Measurements from ENCODE around the gene LRP1B. TPM values are rescaled to one million over a fixed set of nuclear protein-coding genes. Genes with fewer than 3 reads are reported as not detected.

The LRP1B gene
- polyA plus RNA-seq, 1 donor from 2014 or later = 12.7 TPM

DNA sequence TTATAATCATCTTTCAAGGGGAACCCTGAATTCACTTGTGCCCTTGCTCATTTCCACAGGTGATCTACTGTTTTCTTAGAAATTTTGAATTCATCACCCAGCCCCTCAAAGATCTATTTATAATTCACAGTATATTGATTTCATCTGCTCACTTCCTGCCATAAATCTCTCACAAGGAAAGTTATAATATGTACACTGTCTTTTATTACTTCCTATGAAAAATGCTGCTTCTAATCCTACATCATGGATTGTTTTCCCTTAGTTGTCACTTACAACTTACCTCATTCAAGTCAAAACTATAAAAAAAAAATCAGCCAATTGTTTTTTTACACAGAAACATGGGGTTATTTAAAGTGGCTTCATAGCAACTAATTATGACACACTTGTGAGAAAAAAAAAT lies 1443.0 kb downstream of the LRP1B start:
- Histone ChIP-seq H3K9me3 (ENCODE audit: low read length) (no peaks in the 10 kb centered on the region), H3K36me3 (ENCODE audit: insufficient read depth, low read length) (no peaks in the 10 kb centered on the region), H2AFZ (ENCODE audit: low read depth, low read length) (no peak overlapping the region), H3F3A (ENCODE audit: insufficient read depth, low read length, poor library complexity, severe bottlenecking) (no peaks in the 10 kb centered on the region), H3K9me2 (ENCODE audit: insufficient read depth, low read length) (no peaks in the 10 kb centered on the region), H4K20me1 (ENCODE audit: insufficient read depth) (no peaks in the 10 kb centered on the region), H3K4me3 (ENCODE audit: low read length) (no peak overlapping the region), H3K4me2 (ENCODE audit: low read length) (no peak overlapping the region), H3K27me3 (ENCODE audit: insufficient read depth, low read depth, low read length) (no peaks in the 10 kb centered on the region), H3K79me2 (replicated peaks; ENCODE audit: insufficient read depth, low read length) (no peaks in the 10 kb centered on the region), H3K9ac (ENCODE audit: low read length) (no peak overlapping the region), H3K27ac (ENCODE audit: low read length) (no peak overlapping the region)
- TF ChIP-seq SMC3 (conservative IDR thresholded peaks at IDR 0.05; ENCODE audit: poor library complexity) (no peak), TAF1 (IDR thresholded peaks at IDR 0.05; ENCODE audit: low read depth) (no peak), RAD21 (conservative IDR thresholded peaks at IDR 0.05) (no peak), MXI1 (conservative IDR thresholded peaks at IDR 0.05; ENCODE audit: poor library complexity, severe bottlenecking) (no peak), CTCF (IDR thresholded peaks at IDR 0.05; ENCODE audit: poor library complexity, severe bottlenecking) (no peak), POLR2AphosphoS5 (IDR thresholded peaks at IDR 0.05) (no peak), EP300 (conservative IDR thresholded peaks at IDR 0.05; ENCODE audit: poor library complexity, severe bottlenecking) (no peak), EZH2 (IDR thresholded peaks at IDR 0.05; ENCODE audit: borderline replicate concordance, insufficient read depth, low read length, poor library complexity, severe bottlenecking) (no peak)
- TF ChIP-seq, protein P1, sequence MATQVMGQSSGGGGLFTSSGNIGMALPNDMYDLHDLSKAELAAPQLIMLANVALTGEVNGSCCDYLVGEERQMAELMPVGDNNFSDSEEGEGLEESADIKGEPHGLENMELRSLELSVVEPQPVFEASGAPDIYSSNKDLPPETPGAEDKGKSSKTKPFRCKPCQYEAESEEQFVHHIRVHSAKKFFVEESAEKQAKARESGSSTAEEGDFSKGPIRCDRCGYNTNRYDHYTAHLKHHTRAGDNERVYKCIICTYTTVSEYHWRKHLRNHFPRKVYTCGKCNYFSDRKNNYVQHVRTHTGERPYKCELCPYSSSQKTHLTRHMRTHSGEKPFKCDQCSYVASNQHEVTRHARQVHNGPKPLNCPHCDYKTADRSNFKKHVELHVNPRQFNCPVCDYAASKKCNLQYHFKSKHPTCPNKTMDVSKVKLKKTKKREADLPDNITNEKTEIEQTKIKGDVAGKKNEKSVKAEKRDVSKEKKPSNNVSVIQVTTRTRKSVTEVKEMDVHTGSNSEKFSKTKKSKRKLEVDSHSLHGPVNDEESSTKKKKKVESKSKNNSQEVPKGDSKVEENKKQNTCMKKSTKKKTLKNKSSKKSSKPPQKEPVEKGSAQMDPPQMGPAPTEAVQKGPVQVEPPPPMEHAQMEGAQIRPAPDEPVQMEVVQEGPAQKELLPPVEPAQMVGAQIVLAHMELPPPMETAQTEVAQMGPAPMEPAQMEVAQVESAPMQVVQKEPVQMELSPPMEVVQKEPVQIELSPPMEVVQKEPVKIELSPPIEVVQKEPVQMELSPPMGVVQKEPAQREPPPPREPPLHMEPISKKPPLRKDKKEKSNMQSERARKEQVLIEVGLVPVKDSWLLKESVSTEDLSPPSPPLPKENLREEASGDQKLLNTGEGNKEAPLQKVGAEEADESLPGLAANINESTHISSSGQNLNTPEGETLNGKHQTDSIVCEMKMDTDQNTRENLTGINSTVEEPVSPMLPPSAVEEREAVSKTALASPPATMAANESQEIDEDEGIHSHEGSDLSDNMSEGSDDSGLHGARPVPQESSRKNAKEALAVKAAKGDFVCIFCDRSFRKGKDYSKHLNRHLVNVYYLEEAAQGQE (IDR thresholded peaks at IDR 0.05; ENCODE audit: borderline replicate concordance) = no peak

- no peaks in the 10 kb centered on the region for H3K9me3 ChIP-seq (ENCODE audit: low read length)
- H3K79me2 ChIP-seq (replicated peaks; ENCODE audit: insufficient read depth, low read length) = no peaks in the 10 kb centered on the region
- H3K4me2 ChIP-seq (ENCODE audit: low read length) = no peak overlapping the region
- H3K9me2 ChIP-seq (ENCODE audit: insufficient read depth, low read length) = no peaks in the 10 kb centered on the region
- H3K36me3 ChIP-seq (ENCODE audit: insufficient read depth, low read length) = no peaks in the 10 kb centered on the region
- TF ChIP-seq CTCF (IDR thresholded peaks at IDR 0.05; ENCODE audit: poor library complexity, severe bottlenecking) = no peak
- no peak for TF ChIP-seq MXI1 (conservative IDR thresholded peaks at IDR 0.05; ENCODE audit: poor library complexity, severe bottlenecking)
- TF ChIP-seq TAF1 (IDR thresholded peaks at IDR 0.05; ENCODE audit: low read depth) = no peak
- TF ChIP-seq, protein P1 (IDR thresholded peaks at IDR 0.05; ENCODE audit: borderline replicate concordance) = no peak
- no peak for TF ChIP-seq RAD21 (conservative IDR thresholded peaks at IDR 0.05)
- no peak for TF ChIP-seq POLR2AphosphoS5 (IDR thresholded peaks at IDR 0.05)
- TF ChIP-seq EZH2 (IDR thresholded peaks at IDR 0.05; ENCODE audit: borderline replicate concordance, insufficient read depth, low read length, poor library complexity, severe bottlenecking) = no peak
- no peak for TF ChIP-seq SMC3 (conservative IDR thresholded peaks at IDR 0.05; ENCODE audit: poor library complexity)
- TF ChIP-seq EP300 (conservative IDR thresholded peaks at IDR 0.05; ENCODE audit: poor library complexity, severe bottlenecking) = no peak
- H3K9ac ChIP-seq (ENCODE audit: low read length) = no peak overlapping the region
- no peaks in the 10 kb centered on the region for H3K27me3 ChIP-seq (ENCODE audit: insufficient read depth, low read depth, low read length)
- H2AFZ ChIP-seq (ENCODE audit: low read depth, low read length) = no peak overlapping the region
- no peak overlapping the region for H3K27ac ChIP-seq (ENCODE audit: low read length)
- H3F3A ChIP-seq (ENCODE audit: insufficient read depth, low read length, poor library complexity, severe bottlenecking) = no peaks in the 10 kb centered on the region
- no peaks in the 10 kb centered on the region for H4K20me1 ChIP-seq (ENCODE audit: insufficient read depth)
- H3K4me3 ChIP-seq (ENCODE audit: low read length) = no peak overlapping the region
Measured at GRCh38 chr2:140683658-140684057, 1447.2 kb downstream of the LRP1B start.

Measured in neural cell (in vitro differentiated cells).